ENCODE data around the gene TRIM41. TPM values are rescaled to one million over a fixed set of nuclear protein-coding genes. Genes with fewer than 3 reads are reported as not detected.
A peak's percentile ranks its signal among the peaks of the same experiment; 100 is the strongest.

TRIM41 gene
- total RNA-seq, 1 donor from 2014 or later = 31.2 TPM

DNA sequence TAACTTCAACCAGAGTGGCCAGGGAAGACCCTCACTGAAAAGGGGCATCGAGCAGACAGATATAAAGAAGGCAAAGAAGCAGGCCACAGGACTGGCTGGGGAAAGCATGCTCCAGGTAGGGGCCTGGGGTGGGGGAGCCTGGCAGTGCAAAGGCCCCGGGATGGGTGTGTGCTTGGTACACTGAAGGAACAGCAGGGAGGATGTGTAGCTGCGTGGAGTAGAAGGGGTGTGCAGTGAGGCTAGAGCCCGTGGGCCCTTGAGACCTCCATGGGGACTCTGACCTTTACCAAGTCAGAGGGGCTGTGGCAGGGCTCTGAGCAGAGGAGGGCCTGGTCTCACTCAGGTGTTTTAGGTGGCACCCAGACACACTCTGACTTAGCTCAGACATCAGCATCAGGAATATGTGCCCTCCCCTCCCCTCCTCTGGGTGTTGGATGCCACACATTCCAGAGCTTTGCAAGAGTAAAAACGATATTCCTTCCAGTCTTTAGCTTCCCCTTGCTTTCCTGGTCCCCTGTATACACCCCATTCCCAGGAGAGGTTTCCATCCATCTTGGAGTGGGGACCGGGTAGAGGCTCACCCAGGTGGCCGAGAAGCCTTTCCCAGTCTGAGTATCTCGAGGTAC lies 25.6 kb upstream of the TRIM41 start:
- Mint-ChIP-seq H3K27me3 (peaks cover 45% of the 10 kb centered on the region), H3K4me3 (no peak overlapping the region), H3K9me3 (no peaks in the 10 kb centered on the region), H3K27ac (no peak overlapping the region), H3K36me3 (no peaks in the 10 kb centered on the region), H3K4me1 (ENCODE audit: unreplicated experiment) (peaks cover 4% of the 10 kb centered on the region)
- DNase-seq (ENCODE audit: extremely low spot score, unreplicated experiment) = no peak
- TF ChIP-seq, protein P1, sequence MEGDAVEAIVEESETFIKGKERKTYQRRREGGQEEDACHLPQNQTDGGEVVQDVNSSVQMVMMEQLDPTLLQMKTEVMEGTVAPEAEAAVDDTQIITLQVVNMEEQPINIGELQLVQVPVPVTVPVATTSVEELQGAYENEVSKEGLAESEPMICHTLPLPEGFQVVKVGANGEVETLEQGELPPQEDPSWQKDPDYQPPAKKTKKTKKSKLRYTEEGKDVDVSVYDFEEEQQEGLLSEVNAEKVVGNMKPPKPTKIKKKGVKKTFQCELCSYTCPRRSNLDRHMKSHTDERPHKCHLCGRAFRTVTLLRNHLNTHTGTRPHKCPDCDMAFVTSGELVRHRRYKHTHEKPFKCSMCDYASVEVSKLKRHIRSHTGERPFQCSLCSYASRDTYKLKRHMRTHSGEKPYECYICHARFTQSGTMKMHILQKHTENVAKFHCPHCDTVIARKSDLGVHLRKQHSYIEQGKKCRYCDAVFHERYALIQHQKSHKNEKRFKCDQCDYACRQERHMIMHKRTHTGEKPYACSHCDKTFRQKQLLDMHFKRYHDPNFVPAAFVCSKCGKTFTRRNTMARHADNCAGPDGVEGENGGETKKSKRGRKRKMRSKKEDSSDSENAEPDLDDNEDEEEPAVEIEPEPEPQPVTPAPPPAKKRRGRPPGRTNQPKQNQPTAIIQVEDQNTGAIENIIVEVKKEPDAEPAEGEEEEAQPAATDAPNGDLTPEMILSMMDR (conservative IDR thresholded peaks at IDR 0.05) = no peak

DNA sequence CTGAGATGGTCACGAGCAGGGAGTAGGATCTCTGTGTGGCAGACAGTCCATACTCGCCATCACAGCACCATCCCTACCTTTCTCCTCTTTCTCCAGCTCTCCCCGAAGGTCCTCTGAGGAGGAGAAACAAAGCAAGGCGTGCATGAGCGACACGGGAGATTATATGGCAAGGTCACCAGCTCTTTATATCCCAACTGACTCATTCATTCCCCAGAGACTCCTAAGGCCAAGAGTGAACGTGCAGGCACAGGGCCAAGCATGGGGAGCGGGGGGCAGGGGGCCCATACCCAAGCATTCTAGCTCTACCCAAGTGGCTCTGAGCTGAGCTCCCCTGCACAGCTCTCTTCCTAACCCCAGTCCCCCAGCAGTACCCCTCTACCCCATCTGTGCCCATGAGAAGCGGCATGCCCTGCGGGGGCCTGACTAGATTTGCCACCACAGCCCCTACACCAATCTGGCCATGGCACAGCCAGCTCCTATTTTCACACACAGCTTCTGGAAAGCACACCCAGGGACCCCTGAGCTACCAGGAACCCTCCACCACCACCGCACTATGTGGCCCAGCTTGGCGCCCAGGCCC lies 24.9 kb upstream of the TRIM41 start:
- DNase-seq (ENCODE audit: extremely low spot score, unreplicated experiment) = no peak
- H3K27ac Mint-ChIP-seq = no peak overlapping the region
- H3K36me3 Mint-ChIP-seq = no peaks in the 10 kb centered on the region
- no peak overlapping the region for H3K4me3 Mint-ChIP-seq
- H3K4me1 Mint-ChIP-seq (ENCODE audit: unreplicated experiment) = no peaks in the 10 kb centered on the region
- TF ChIP-seq, protein P1 (conservative IDR thresholded peaks at IDR 0.05) = no peak
- peaks cover 51% of the 10 kb centered on the region for H3K27me3 Mint-ChIP-seq
- no peaks in the 10 kb centered on the region for H3K9me3 Mint-ChIP-seq

DNA sequence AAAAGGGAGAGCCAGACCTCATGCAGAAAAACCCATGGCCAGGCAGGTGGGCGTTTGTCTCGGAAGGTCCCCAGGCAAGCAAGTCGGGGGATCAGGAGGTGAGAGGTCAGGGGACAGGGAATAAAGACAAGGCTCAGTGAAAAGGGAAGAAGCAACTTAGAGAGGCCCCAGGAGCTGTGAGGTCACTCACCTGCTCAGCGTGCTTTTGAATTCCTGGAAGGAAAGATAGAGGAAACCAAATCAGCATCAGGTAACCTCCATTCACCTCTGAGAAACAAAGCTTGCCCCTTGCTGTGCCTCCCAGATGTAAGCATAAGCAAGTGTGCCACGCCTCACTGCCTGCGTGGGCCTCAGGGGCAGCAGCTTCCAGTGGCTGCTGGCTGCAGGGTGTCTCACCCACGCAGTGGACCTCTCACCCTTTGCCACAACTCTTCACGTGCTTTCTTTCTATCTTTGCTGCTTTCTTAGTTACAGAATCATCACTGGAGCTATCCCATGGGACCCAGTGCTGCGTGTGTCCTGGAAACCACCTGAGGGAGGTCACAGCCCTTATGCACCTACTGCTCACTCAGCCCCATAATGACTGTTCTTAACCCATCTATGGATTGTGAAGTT lies 24.1 kb upstream of the TRIM41 start:
- peaks cover 59% of the 10 kb centered on the region for H3K27me3 Mint-ChIP-seq
- no peak for DNase-seq (ENCODE audit: extremely low spot score, unreplicated experiment)
- H3K4me3 Mint-ChIP-seq = no peak overlapping the region
- H3K9me3 Mint-ChIP-seq = no peaks in the 10 kb centered on the region
- H3K4me1 Mint-ChIP-seq (ENCODE audit: unreplicated experiment) = no peaks in the 10 kb centered on the region
- TF ChIP-seq, protein P1 (conservative IDR thresholded peaks at IDR 0.05) = no peak
- H3K36me3 Mint-ChIP-seq = no peaks in the 10 kb centered on the region
- H3K27ac Mint-ChIP-seq = peak overlapping the region; percentile 32

DNA sequence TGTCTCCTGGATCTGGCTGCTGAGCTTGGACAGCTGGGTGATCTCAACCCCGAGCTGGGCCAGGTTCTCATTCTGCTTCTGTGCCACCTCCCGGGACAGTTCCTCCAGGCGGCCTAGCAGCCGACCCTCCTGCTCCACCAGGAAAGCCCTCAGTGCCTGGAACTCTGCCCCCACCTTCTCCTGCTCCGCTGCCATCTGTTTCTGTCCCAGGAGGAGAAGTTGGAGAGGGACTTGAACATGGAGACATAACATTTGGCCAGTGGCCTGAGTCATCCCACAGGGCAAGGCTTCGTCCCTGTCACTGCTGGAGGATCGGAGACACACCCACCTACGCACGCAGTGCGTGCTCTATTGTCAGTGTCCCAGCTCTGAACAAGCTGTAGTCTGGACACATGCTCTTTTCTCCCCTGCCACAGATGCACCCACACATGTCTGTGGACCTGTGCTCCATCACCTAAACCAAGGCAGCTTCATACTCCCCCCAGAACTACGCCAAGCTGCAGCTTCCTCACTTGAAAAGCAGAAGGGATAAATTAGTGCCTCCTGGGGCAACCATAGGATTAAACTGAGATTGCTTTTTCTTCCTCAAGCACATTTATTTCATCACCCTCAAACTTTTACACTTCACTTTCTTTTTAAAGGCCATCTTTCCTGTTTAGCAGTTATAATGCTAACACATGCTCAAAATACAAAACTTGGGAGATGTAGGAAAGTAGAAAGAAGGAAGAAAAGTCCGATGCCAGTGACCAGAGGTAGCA lies 23.0 kb upstream of the TRIM41 start:
- H3K9me3 Mint-ChIP-seq = no peaks in the 10 kb centered on the region
- peaks cover 62% of the 10 kb centered on the region for H3K27me3 Mint-ChIP-seq
- no peak overlapping the region for H3K27ac Mint-ChIP-seq
- H3K4me1 Mint-ChIP-seq (ENCODE audit: unreplicated experiment) = no peaks in the 10 kb centered on the region
- H3K4me3 Mint-ChIP-seq = no peak overlapping the region
- no peaks in the 10 kb centered on the region for H3K36me3 Mint-ChIP-seq
- DNase-seq (ENCODE audit: extremely low spot score, unreplicated experiment) = no peak
- TF ChIP-seq, protein P1 (conservative IDR thresholded peaks at IDR 0.05) = no peak

DNA sequence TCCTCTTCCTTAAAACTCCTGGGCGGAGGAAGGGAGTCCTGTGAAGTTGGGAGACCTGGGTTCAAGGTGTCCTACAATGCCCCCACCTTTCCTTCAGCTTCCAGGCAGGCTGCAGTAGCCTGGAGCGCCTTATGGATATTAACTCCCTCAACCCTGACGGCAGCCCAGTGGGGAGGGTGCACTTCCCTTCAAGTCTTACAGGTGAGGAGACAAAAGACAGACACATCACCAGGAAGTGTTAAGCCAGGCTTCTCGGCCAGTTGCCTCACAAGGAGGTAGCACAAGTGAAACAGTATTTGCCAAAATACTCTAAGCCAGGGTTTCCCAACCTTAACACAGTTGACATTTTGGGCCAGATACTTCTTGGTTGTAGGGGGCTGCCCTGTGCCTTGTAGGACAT lies 22.3 kb upstream of the TRIM41 start:
- Mint-ChIP-seq H3K4me1 (ENCODE audit: unreplicated experiment) (peaks cover 4% of the 10 kb centered on the region), H3K4me3 (no peak overlapping the region), H3K27me3 (peaks cover 67% of the 10 kb centered on the region), H3K36me3 (no peaks in the 10 kb centered on the region), H3K9me3 (no peaks in the 10 kb centered on the region), H3K27ac (no peak overlapping the region)
- TF ChIP-seq, protein P1 (conservative IDR thresholded peaks at IDR 0.05) = no peak
- no peak for DNase-seq (ENCODE audit: extremely low spot score, unreplicated experiment)

All from type B pancreatic cell (in vitro differentiated cells).